DND-41 (cell line): Measurements from ENCODE around the gene DNAJC12.
"Not testable (repeated sequence)": the region's sequence is repeated elsewhere in the genome, so short reads cannot be mapped to it uniquely, and the experiment has no call there.

ENCODE experiments used
- ATAC-seq: fragments of 200-7000 bp; cut with Tn5 transposase; 3 replicates; pipeline ENCODE4 v1.9.1; 2021; ENCODE audit warnings: low read depth; ENCODE audit not compliant: insufficient read depth
- DNase-seq: peaks from one replicate; pipeline ENCODE4 v3.0.0-alpha.2; 2020
- H2AFZ ChIP-seq: 2 replicates; pipeline ENCODE4 v1.6.0; 2012; ENCODE audit warnings: low read depth, low read length
- H3K27ac ChIP-seq: 2 replicates; pipeline ENCODE4 v1.5.1; 2012; ENCODE audit warnings: low read length, inconsistent platforms
- H3K27me3 ChIP-seq: fragments of 200-600 bp; sonication (generic); 2 replicates; pipeline ENCODE4 v1.6.0; 2012; ENCODE audit warnings: low read length, mild to moderate bottlenecking, inconsistent platforms; ENCODE audit not compliant: insufficient read depth, poor library complexity
- H3K36me3 ChIP-seq: 2 replicates; pipeline ENCODE4 v1.5.1; 2012; ENCODE audit warnings: low read length, inconsistent platforms; ENCODE audit not compliant: insufficient read depth
- H3K4me1 ChIP-seq: 2 replicates; pipeline ENCODE4 v1.5.1; 2012; ENCODE audit warnings: mild to moderate bottlenecking, low read length; ENCODE audit not compliant: insufficient read depth
- H3K4me2 ChIP-seq: 2 replicates; pipeline ENCODE4 v1.6.0; 2012; ENCODE audit warnings: mild to moderate bottlenecking, moderate library complexity, low read length, inconsistent platforms; ENCODE audit not compliant: insufficient read depth
- H3K4me3 ChIP-seq, 2 experiments: fragments of 200-600 bp in 1 of 2; shearing (Covaris generic) in 1 of 2; 2 replicates each; pipeline ENCODE4 v1.5.1; 2012 to 2016; ENCODE audit warnings: inconsistent platforms in 2 of 2, low read length in 2 of 2, mild to moderate bottlenecking in 2 of 2, low read depth in 1 of 2, moderate library complexity in 1 of 2
- H3K79me2 ChIP-seq: 2 replicates; pipeline ENCODE4 v1.6.0; 2012; ENCODE audit warnings: low read length, inconsistent platforms; ENCODE audit not compliant: insufficient read depth
- H3K9ac ChIP-seq: 2 replicates; pipeline ENCODE4 v1.6.0; 2012; ENCODE audit warnings: low read depth, mild to moderate bottlenecking, inconsistent platforms, low read length, moderate library complexity
- H3K9me3 ChIP-seq: 2 replicates; pipeline ENCODE4 v1.5.1; 2012; ENCODE audit warnings: low read length, moderate library complexity, mild to moderate bottlenecking, inconsistent platforms; ENCODE audit not compliant: insufficient read depth, severe bottlenecking
- H4K20me1 ChIP-seq: 2 replicates; pipeline ENCODE4 v1.6.0; 2012; ENCODE audit warnings: low read length; ENCODE audit not compliant: insufficient read depth
- EZH2 ChIP-seq: IDR thresholded peaks from 3 replicates; pipeline ENCODE4 v1.6.1; 2012; ENCODE audit warnings: borderline replicate concordance, low read depth, mild to moderate bottlenecking, moderate library complexity, low read length, inconsistent platforms; ENCODE audit not compliant: severe bottlenecking
- TF ChIP-seq, protein P1 (sequence below): IDR thresholded peaks from 2 replicates; pipeline ENCODE4 v1.5.1; 2012; ENCODE audit warnings: borderline replicate concordance, low read length, moderate library complexity, mild to moderate bottlenecking; ENCODE audit not compliant: poor library complexity, severe bottlenecking; ENCODE audit errors: extremely low read depth

DNAJC12 gene

DNA sequence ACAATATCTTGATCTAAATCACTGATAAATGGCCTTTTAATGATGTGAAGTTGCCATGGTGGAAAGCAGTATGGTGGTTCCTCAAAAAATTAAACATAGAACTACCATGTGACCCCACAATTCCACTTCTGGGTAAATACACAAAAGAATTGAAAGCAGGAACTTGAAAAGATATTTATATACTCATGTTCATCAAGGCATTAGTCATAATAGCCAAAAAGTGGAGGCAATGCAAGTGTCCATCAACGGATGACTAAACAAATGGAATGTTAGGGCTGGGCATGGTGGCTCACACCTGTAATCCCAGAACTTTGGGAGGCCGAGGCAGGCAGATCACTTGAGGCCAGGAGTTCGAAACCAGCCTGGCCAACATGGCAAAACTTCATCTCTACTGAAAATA, 2.0 kb upstream of the DNAJC12 start:
- Histone ChIP-seq H3K79me2 (no peaks in the 10 kb centered on the region), H3K9ac (no peak overlapping the region), H3K36me3 (no peaks in the 10 kb centered on the region), H4K20me1 (no peaks in the 10 kb centered on the region), H3K27ac (no peak overlapping the region), H3K4me3 (no peak overlapping the region), H3K9me3 (no peaks in the 10 kb centered on the region), H3K4me2 (no peak overlapping the region), H3K27me3 (no peaks in the 10 kb centered on the region), H3K4me1 (peaks cover 14% of the 10 kb centered on the region; the same call in 1 of the 2 replicates), H2AFZ (no peak overlapping the region)
- ATAC-seq = no peak
- TF ChIP-seq EZH2 = no peak
- TF ChIP-seq, protein P1, sequence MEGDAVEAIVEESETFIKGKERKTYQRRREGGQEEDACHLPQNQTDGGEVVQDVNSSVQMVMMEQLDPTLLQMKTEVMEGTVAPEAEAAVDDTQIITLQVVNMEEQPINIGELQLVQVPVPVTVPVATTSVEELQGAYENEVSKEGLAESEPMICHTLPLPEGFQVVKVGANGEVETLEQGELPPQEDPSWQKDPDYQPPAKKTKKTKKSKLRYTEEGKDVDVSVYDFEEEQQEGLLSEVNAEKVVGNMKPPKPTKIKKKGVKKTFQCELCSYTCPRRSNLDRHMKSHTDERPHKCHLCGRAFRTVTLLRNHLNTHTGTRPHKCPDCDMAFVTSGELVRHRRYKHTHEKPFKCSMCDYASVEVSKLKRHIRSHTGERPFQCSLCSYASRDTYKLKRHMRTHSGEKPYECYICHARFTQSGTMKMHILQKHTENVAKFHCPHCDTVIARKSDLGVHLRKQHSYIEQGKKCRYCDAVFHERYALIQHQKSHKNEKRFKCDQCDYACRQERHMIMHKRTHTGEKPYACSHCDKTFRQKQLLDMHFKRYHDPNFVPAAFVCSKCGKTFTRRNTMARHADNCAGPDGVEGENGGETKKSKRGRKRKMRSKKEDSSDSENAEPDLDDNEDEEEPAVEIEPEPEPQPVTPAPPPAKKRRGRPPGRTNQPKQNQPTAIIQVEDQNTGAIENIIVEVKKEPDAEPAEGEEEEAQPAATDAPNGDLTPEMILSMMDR = no peak
- DNase-seq = no peak

DNA sequence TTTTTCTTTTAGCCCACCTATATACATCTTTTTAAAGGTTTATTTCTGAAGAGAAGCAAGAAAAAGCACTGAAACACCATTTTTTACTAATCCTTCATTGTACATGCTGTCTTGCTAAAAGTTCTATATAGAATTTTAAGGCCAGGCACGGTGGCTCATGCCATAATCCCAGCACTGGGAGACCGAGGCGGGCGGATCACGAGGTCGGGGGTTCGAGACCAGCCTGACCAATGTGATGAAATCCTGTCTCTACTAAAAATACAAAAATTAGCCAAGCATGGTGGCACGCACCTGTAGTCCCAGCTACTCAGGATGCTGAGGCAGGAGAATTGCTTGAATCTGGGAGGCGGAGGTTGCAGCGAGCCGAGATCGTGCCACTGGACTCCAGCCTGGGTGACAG, 1.5 kb upstream of the DNAJC12 start:
- Histone ChIP-seq H2AFZ (0 out of 2 replicates have a peak overlapping the region, but pooled peaks have one; percentile 6), H3K4me1 (peaks cover 14% of the 10 kb centered on the region; the same call in 1 of the 2 replicates)
- H3K79me2 ChIP-seq, ATAC-seq, H3K27me3 ChIP-seq, H3K36me3 ChIP-seq, H4K20me1 ChIP-seq, H3K4me3 ChIP-seq, H3K27ac ChIP-seq, H3K4me2 ChIP-seq, H3K9me3 ChIP-seq, H3K9ac ChIP-seq, DNase-seq: not testable (repeated sequence)

DNA sequence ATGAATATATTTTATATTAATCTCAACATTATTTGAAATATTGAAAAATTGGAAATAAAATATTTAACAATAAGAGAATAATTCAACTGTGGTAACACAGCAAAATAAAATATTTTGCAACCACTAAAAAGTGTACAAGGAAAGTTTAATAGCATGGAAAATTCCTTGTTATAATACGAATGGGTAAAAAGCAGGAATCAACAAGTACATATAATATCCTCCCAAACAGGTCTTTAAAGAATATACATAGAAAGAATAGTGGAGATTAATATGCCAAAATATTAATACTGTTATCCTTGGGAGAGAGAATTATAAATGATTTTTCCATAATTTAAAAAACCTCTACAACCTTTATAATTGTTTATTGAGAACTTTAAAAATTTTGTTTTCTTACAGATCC, 1.0 kb downstream of the DNAJC12 start:
- ATAC-seq (no peak), DNase-seq (no peak)
- Histone ChIP-seq H3K36me3 (no peaks in the 10 kb centered on the region), H3K4me2 (peak overlapping the region; percentile 64; the same call in 1 of the 2 replicates), H4K20me1 (no peaks in the 10 kb centered on the region), H3K27ac (no peak overlapping the region), H3K4me1 (peaks cover 14% of the 10 kb centered on the region; the same call in 1 of the 2 replicates), H3K9me3 (no peaks in the 10 kb centered on the region), H2AFZ (no peak overlapping the region), H3K79me2 (no peaks in the 10 kb centered on the region), H3K4me3 (peak overlapping the region in 1 of 2 experiments; percentile 34; a peak in 1 of 4 replicates), H3K9ac (no peak overlapping the region), H3K27me3 (no peaks in the 10 kb centered on the region)
- TF ChIP-seq, protein P1 = no peak
- TF ChIP-seq EZH2 = no peak

DNA sequence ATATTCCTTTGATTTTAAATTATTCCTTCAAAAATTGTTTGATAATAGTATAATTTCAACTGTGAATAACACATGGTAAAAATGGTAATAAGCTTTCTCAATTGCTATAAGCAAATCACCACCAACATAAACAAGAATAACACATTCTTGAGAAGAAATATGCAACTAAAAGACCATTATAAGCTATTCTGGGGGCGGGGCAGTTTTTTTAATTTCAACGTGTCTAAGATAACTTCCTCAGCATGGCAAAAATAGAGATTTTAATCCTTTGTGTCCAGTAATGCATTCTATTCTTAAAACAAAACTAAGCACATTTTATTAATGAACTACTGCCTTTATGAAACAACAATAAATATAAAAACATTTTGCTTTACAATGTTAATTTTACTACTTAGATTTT, 1.5 kb downstream of the DNAJC12 start:
- H3K36me3 ChIP-seq = no peaks in the 10 kb centered on the region
- no peaks in the 10 kb centered on the region for H4K20me1 ChIP-seq
- H3K9me3 ChIP-seq = no peaks in the 10 kb centered on the region
- H3K4me3 ChIP-seq = no peak overlapping the region
- no peak for TF ChIP-seq EZH2
- TF ChIP-seq, protein P1 = no peak
- no peak overlapping the region for H3K27ac ChIP-seq
- H2AFZ ChIP-seq = no peak overlapping the region
- no peaks in the 10 kb centered on the region for H3K27me3 ChIP-seq
- ATAC-seq = no peak
- H3K9ac ChIP-seq = no peak overlapping the region
- H3K4me2 ChIP-seq = peak overlapping the region; percentile 45; the same call in 1 of the 2 replicates
- H3K4me1 ChIP-seq = peaks cover 14% of the 10 kb centered on the region; the same call in 1 of the 2 replicates
- no peaks in the 10 kb centered on the region for H3K79me2 ChIP-seq
- no peak for DNase-seq

DNA sequence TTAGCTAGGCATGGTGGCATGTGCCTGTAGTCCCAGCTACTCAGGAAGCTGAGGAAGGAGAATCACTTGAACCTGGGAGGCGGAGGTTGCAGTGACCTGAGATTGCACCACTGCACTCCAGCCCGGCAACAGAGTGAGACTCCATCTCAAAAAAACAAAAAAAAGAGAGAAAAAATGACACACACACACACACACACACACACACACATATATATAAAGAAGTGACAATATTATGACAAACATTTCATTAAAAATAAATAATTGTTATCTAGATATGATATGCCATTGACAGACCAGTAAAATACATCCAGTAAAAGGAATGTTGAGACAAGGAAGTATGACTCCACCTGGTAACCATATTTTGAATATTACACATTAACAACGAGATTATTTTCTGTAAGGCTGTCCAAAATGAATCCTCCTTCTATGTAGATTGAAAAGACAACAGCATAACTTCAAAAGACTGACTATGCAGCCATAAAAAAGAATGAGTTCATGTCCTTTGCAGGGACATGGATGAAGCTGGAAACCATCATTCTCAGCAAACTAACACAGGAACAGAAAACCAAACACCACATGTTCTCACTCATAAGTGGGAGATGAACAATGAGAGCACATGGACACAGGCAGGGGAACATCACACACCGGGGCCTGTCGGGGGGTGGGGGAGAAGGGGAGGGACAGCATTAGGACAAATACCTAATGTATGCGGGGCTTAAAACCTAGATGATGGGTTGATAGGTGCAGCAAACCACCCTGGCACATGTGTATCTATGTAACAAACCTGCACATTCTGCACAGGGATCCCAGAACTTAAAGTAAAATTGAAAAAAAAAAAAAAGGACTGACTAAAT, 2.2 kb downstream of the DNAJC12 start:
- H3K36me3 ChIP-seq, H4K20me1 ChIP-seq, H3K27ac ChIP-seq, H3K4me3 ChIP-seq, H3K79me2 ChIP-seq, H3K9me3 ChIP-seq, H3K9ac ChIP-seq, H3K27me3 ChIP-seq, ATAC-seq, H2AFZ ChIP-seq, DNase-seq: not testable (repeated sequence)
- peak overlapping the region; percentile 36; the same call in 1 of the 2 replicates for H3K4me2 ChIP-seq
- H3K4me1 ChIP-seq = peaks cover 14% of the 10 kb centered on the region; the same call in 1 of the 2 replicates
